ENCODE data around the gene PSMD13. TPM values are rescaled to one million over a fixed set of nuclear protein-coding genes. Genes with fewer than 3 reads are reported as not detected.
"Not testable (repeated sequence)": the region's sequence is repeated elsewhere in the genome, so short reads cannot be mapped to it uniquely, and the experiment has no call there.

Gene PSMD13
- 100 to 1,000 TPM; 257 to 353 (median 345) TPM for polyA plus RNA-seq

- Mint-ChIP-seq H3K27ac (peak within 1 kb of the TSS; percentile 97 to 100 (median 100)), H3K27me3 (ENCODE audit: low read depth in 3 of 3) (peaks cover 15 to 20% (median 15%) of the 10 kb centered on the region in 3 donors), H3K36me3 (peaks cover 4 to 14% (median 11%) of the 10 kb centered on the region in 3 donors), H3K4me1 (peaks cover 40 to 53% of the 10 kb centered on the region in 2 donors), H3K4me3 (peak within 1 kb of the TSS; percentile 91 to 99 (median 99)), H3K9me3 (no peaks in the 10 kb centered on the region)
- peak; percentile 91 to 92 (median 91) for DNase-seq
Observed at GRCh38 chr11:236774-237767, at the start of gene PSMD13. PSMD13 (plus strand) TSS chr11:236976; CDS start chr11:237050, 74 bp downstream.

GRCh38 chr11:189200-189783 is 47.5 kb upstream of the PSMD13 start:
- H3K9me3 Mint-ChIP-seq; DNase-seq; H3K27ac Mint-ChIP-seq; H3K27me3 Mint-ChIP-seq (ENCODE audit: low read depth in 3 of 3); H3K36me3 Mint-ChIP-seq; H3K4me3 Mint-ChIP-seq: not testable (repeated sequence)
- peaks cover 9 to 10% of the 10 kb centered on the region in 2 donors for H3K4me1 Mint-ChIP-seq

GRCh38 chr11:189843-190311 is 46.9 kb upstream of the PSMD13 start:
- H3K4me1 Mint-ChIP-seq, result peaks cover 9 to 10% of the 10 kb centered on the region in 2 donors
- not testable (repeated sequence) for H3K27ac Mint-ChIP-seq; H3K9me3 Mint-ChIP-seq; H3K27me3 Mint-ChIP-seq (ENCODE audit: low read depth in 3 of 3); H3K4me3 Mint-ChIP-seq; H3K36me3 Mint-ChIP-seq
- DNase-seq, result peak; percentile 30 to 40 (median 36)

- H3K27ac Mint-ChIP-seq, result peak overlapping the region in 2 of 6 donors; percentile 26 to 30
- not testable (repeated sequence) for H3K36me3 Mint-ChIP-seq; DNase-seq; H3K9me3 Mint-ChIP-seq; H3K27me3 Mint-ChIP-seq (ENCODE audit: low read depth in 3 of 3); H3K4me3 Mint-ChIP-seq
- peaks cover 9 to 10% of the 10 kb centered on the region in 2 donors for H3K4me1 Mint-ChIP-seq
Observed at GRCh38 chr11:190546-190945, 46.2 kb upstream of the PSMD13 start.

GRCh38 chr11:191490-192478 is 45.0 kb upstream of the PSMD13 start:
- peak; percentile 30 to 61 (median 48) for DNase-seq
- H3K4me1 Mint-ChIP-seq, result peaks cover 9 to 10% of the 10 kb centered on the region in 2 donors
- H3K27me3 Mint-ChIP-seq (ENCODE audit: low read depth in 3 of 3); H3K36me3 Mint-ChIP-seq; H3K9me3 Mint-ChIP-seq: not testable (repeated sequence)
- H3K27ac Mint-ChIP-seq, result peak overlapping the region in 5 of 6 donors; percentile 66 to 98 (median 88)
- H3K4me3 Mint-ChIP-seq, result peak overlapping the region; percentile 44 to 78 (median 65)

- DNase-seq; H3K27me3 Mint-ChIP-seq (ENCODE audit: low read depth in 3 of 3); H3K36me3 Mint-ChIP-seq; H3K9me3 Mint-ChIP-seq: not testable (repeated sequence)
- Mint-ChIP-seq H3K4me1 (peaks cover 9 to 10% of the 10 kb centered on the region in 2 donors), H3K4me3 (peak within 1 kb of the TSS in 2 of 5 donors; percentile 59 to 65), H3K27ac (peak within 1 kb of the TSS in 3 of 6 donors; percentile 54 to 74 (median 60))
Observed at GRCh38 chr11:192674-193128, 44.1 kb upstream of the PSMD13 start, which contains the start of gene SCGB1C1. SCGB1C1 (plus strand) TSS chr11:193078; CDS start chr11:193100, 22 bp downstream.

GRCh38 chr11:193481-193880 is 43.3 kb upstream of the PSMD13 start:
- not testable (repeated sequence) for H3K27me3 Mint-ChIP-seq (ENCODE audit: low read depth in 3 of 3); H3K36me3 Mint-ChIP-seq; H3K4me3 Mint-ChIP-seq; H3K27ac Mint-ChIP-seq; DNase-seq; H3K9me3 Mint-ChIP-seq
- H3K4me1 Mint-ChIP-seq, result peaks cover 9 to 10% of the 10 kb centered on the region in 2 donors

- H3K27me3 Mint-ChIP-seq (ENCODE audit: low read depth in 3 of 3), result peaks cover 0 to 2% (median 0%) of the 10 kb centered on the region in 3 donors
- H3K9me3 Mint-ChIP-seq, result no peaks in the 10 kb centered on the region
- no peak overlapping the region for H3K4me3 Mint-ChIP-seq
- H3K4me1 Mint-ChIP-seq, result peaks cover 2 to 5% of the 10 kb centered on the region in 2 donors
- DNase-seq, result no peak
- H3K36me3 Mint-ChIP-seq, result no peaks in the 10 kb centered on the region
- no peak overlapping the region for H3K27ac Mint-ChIP-seq
Observed at GRCh38 chr11:196786-197731, 39.7 kb upstream of the PSMD13 start.

GRCh38 chr11:197741-198235 is 39.0 kb upstream of the PSMD13 start:
- DNase-seq, result no peak
- Mint-ChIP-seq H3K36me3 (no peaks in the 10 kb centered on the region), H3K9me3 (no peaks in the 10 kb centered on the region), H3K4me1 (peaks cover under 1 to 7% of the 10 kb centered on the region in 2 donors), H3K27ac (peak overlapping the region in 1 of 6 donors; percentile 30), H3K27me3 (ENCODE audit: low read depth in 3 of 3) (peaks cover 0 to 3% (median 0%) of the 10 kb centered on the region in 3 donors), H3K4me3 (no peak overlapping the region)

- DNase-seq, result no peak
- H3K27me3 Mint-ChIP-seq (ENCODE audit: low read depth in 3 of 3), result peaks cover 0 to 3% (median 0%) of the 10 kb centered on the region in 3 donors
- no peaks in the 10 kb centered on the region for H3K9me3 Mint-ChIP-seq
- no peak overlapping the region for H3K4me3 Mint-ChIP-seq
- peaks cover 6 to 12% of the 10 kb centered on the region in 2 donors for H3K4me1 Mint-ChIP-seq
- H3K36me3 Mint-ChIP-seq, result peaks cover 0 to 2% (median 0%) of the 10 kb centered on the region in 3 donors
- peak overlapping the region in 2 of 6 donors; percentile 30 to 67 for H3K27ac Mint-ChIP-seq
Observed at GRCh38 chr11:198236-198806, 38.5 kb upstream of the PSMD13 start.

GRCh38 chr11:199004-199581 is 37.7 kb upstream of the PSMD13 start:
- Mint-ChIP-seq H3K4me1 (peaks cover 13 to 16% of the 10 kb centered on the region in 2 donors), H3K9me3 (no peaks in the 10 kb centered on the region), H3K27me3 (ENCODE audit: low read depth in 3 of 3) (peaks cover 0 to 3% (median 1%) of the 10 kb centered on the region in 3 donors), H3K27ac (no peak overlapping the region), H3K4me3 (no peak overlapping the region), H3K36me3 (peaks cover 0 to 5% (median 0%) of the 10 kb centered on the region in 3 donors)
- no peak for DNase-seq
